ENCODE data around the gene ZBTB42.

ZBTB42 gene

DNA sequence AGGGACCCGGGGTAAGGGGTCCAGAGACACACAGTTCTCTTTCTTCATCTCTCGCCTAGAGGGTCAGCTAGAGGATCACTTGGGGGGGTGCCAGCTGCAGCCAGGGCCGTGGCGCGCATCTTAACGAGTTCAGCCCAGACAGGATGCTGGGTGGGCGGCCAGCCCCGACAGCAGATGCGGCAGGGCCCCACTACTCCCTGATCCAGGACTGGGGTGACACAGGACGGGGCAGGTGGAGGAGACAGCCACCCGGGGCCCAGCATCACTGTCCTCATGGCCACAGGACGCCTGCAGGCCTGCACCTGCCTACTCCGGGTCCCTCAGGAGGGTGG is 18.1 kb upstream of the ZBTB42 start:
- DNase-seq, result no peak

DNA sequence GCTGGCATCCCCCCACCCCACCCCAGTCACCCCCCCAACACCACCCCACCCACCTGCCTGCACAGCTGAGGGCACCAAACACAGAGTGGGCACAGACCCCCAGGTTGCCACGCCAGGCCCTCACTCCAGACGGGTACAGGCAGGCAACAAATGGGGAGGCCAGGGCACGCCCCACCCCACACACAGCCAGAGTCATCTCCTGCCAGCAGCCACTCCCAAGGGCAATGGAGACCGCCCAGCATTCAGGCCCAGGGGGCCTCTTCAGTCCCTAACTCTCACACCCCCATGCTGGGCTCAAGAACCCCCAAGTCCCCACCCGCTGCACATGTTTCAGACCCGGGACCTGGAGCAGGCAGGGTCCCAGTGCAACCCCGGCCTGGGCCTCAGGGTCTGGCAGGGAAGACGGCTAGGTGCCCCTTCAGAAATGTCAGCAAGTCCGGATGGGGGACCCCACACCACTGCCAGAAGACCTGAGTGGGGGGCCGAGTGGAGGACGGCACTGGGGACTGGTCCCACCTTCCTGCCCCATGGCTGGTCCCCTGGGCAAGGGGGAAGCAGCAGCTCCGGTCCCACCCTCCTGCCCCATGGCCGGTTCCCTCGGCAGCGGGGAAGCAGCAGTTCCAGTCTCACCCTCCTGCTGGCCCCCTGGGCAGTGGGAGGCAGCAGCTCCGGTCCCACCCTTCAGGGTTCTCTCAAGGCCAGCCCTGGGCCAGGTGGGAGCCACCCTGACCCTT is 17.2 kb upstream of the ZBTB42 start:
- no peak for DNase-seq

DNA sequence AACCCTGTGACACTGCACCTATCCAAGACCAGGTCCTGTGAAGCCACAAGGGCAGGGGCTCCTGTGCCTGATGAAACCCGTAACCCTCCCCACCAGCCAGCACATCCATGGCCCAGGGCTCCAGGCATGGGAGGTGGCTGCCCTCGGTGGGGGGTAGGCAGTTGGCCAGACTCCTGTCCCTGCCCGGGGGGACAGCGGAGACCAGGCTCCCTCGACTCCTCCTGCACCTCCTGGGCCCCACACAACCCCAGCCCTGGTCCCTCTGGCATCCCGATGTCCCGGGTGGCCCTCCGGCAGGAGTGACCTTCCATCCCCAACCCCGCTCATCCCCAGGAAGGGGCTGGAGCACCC is 16.7 kb upstream of the ZBTB42 start:
- no peak for DNase-seq

DNA sequence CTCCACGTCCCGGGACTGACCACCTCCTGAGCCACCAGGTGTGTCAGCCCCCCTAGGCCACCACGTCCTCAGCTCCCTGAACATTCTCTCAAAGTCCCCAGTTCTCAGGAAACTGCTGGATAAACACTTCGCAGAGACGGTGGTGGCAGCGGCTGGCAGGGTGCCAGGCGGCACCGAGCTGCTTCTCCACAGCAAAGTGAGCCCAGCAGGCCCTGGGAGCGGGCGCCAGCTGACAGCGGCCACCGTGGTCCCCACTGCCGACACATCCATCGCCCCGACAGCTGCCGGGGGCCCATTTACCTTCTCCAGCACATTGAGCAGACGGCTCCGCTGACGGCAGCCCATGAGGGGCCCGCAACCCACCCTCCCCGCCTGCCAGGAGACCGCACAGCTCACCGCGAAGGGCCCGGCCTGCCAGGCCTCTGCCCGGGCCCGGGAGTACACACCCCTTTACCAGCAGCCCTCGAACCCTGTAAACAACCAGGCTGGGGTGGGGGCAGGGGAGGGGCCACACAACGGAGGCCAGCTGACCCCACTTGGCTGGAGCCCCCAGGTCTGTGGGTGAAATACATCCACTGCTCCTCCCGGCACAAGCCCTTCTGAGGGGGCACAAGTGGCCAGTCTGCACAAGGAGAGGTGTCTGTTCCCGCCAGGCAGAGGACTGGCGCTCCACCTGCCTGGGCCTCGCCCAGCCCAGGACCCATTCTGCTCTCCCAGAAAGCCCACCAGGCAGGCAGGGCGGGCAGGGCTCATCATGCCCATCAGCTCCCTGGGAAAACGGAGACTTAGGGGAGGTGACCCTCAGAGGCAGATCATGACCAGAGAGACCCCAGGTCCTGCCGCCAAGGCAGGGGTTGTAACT is 15.8 kb upstream of the ZBTB42 start:
- DNase-seq, result no peak

DNA sequence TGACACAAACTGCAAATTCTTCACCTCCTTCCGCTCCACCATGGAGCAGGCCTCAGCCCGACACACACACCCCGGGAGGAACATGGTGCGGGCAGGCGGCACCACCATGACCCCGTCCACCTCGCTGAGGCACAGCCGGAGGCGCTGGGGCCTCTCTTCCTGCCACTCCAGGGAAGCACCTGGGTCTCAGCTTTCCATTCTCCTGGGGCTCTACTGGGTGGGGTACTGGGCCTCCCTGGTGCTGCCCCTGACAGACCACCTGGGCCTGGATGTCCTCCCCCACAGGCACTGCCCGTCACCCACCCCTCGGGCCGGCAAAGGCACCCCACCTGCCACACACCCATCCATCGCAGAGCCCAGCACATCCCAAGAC is 15.2 kb upstream of the ZBTB42 start:
- no peak for DNase-seq

DNA sequence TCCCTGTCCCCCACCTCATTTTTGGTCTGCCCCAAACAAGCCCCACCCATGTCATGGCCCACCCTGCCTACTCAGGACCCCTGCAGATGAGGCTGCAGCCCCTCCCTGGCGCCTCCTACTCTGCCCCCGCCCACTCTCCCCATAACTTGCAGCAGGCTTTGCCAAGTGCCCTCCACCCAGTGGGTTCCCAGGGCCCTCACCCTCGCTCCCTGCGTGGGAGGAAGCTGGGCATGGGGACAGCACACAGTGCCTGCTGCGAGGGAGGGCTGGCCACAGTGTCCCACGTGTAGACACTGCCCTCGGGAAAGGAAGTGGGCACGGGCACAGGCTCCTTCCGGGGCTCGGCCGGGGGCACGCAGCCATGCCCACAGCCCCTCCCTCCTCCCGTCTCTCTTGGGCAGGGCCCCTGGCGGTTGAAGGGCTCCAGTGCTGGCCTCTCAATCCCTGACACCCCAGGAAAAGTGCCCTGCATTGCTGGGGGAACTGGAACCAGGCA is 14.8 kb upstream of the ZBTB42 start:
- no peak for DNase-seq

DNA sequence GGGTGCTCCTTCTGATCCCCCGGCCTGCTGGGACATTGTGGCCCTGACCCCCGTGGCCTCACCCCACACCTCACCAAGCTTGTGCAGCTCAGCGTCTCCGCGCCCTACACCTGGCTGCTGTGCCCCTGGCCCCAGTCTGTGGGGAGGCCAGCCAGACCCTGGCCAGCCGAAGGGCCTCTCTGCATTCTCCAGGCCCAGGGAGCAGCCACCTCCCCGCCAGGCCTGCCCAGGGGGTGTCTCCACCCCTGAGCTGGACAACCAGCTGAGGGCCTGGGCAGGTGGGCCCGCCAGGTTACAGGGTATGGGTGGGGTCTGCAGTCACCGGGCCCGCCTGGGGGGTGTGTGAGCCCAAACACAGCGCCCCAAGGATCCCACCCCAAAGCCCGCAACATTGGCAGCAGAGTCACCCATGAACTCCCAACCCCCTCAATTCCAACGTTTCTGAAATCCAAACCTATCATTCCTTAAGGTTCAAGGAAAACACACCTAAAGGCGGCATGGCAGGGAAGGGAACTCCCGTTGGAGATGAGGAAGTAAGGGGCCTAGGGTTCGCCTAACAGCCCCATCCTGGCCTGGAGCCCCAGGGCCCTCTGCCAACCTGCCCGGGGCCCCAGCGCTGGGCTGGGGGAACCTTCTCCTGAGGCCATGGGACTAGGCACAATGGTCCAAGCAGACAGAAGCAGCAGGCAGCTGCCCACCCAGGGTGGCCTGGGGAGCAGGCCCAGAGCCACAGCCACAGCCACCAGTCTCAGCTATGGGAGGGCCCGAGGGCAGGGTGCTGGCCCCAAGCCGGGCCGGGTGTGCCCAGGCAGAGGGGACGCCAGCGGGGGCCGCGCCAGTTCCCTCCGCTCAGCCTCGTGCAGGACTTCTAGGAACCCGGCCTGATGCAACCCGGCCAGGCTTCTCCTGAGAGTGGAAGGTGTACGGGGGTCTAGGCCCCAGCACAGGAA is 13.9 kb upstream of the ZBTB42 start:
- no peak for DNase-seq

DNA sequence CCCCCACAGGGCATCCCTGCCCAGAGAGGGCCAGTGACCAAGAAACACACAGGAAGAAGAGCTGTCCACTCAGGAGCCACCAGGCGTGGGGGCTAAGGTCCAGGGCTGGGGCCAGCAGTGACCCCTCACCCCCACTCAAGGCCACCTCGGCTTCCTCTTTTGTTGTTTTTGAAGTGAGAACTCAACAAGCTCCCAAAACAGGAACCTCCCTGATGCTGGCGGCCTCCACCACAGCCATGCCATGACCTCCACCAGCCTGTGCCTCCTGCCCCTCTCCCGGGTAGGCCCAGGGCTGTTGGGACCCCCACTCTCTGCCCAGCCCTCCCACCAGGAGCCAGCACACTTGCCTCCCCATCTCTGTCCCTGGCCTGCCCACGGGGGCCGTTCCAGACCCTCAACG is 13.2 kb upstream of the ZBTB42 start:
- no peak for DNase-seq

DNA sequence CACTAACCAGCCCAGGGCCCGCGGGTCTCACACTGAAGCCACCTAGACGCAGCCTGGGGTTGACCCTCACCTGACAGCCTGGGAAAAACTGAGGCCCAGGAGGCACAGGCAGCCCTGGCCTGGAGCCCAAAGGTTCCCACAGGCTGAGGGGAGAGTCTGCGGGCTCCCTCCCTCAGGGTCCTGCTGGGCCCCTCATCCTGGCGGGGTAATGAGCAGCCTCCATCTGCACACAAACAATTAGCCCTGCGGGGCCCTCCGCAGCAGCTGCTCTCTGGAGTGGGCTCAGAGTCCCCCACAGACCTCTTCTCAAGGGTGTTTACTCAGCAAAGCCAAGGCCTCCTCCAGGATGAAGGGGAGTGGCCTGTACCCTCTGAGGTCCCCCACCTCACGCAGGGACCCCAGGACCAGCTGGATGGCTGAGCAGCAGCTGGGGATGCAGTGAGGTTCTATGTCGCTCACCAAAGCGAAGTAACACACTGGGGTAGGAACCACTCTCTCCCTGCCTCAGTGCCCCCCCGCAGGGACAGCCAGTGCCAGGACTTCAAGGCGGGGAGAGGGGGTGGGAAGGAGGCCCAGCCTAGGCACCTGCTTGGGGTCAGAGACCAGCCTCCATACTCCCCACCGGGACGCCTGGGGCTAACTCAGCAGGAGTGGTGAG is 12.6 kb upstream of the ZBTB42 start:
- no peak for DNase-seq

DNA sequence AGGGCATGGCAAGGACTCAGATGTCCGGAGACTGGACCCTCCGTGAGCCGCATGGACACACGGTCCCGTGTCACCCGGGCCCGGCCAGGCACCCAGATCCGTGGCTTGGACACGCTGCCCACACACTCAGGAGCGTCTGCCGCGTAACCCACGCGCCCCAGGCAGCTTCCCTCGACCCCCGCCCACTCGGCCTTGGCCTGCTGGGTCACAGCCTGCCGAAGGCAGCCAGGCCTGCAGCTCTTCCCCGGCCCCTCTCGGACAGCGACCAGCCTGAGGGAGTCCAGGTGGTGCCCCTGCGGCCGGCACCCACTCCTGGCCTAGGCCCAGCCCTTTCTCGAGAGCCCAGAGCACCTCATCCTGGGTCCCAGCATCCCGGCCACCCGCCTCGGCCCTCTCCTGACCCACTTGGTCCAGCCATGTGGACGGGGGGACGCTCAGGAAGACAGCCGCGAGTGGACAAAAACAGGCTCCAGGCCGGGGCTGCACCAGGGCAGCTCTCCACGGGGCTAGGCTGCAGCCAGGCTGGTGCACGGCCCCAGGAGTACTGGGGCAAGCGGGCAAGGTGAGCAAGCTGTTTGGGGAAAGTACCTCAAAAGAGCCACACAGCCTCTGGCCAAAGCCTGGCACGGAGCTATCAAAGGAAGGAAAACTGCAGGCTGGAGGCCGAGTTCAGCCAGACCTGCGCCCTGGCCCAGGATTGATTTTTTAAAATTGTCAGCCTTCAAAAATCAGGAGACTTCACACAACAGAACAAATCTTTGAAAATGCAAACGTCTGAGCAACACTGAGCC is 11.8 kb upstream of the ZBTB42 start:
- DNase-seq, result no peak

DNA sequence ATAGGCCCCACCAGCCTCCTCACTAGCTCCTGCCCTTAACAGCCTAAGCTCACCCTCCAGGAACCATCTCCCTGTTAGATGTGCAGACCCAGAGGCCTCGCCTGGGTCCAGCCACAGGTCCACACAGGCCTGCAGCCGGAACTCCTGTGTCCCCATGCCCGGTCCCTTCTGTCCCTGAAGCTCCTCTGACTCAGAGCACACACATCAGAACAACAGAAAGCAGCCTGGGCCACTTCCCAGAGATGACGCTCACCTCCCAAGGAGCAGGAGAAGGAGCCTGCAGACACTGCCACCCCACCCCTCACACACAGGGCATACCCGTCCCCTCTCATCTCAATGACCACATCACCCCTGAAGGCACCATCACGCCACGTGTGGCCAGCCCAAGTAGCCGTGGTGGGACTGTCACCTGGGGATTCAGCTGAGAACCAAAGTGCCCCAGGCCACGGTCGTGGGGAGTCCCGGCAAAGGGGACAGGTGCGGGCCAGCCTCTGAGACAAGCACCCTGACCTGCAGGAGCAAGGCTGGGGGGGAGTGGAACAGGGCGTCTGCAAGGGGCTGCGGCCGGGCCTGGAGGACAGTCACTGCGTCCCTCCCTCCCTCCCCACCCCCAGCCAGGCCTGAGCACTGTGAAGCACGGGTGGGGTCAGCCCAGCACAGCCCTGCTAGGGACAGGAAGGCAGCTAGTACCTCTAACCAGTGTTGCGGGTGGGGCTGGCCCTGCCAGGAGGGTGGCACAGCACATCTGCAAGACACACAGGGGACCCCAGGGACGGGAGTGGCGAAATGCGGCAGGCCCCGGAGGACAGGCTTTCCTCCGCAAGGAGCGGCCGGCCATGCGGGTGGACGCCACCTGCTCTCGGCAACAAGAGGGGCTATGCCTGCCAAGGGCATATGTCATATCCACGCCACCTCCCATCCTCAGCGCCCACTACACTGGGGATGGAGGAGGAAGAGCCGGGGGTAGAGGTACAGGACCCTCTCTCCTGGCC is 10.9 kb upstream of the ZBTB42 start:
- DNase-seq, result no peak

DNA sequence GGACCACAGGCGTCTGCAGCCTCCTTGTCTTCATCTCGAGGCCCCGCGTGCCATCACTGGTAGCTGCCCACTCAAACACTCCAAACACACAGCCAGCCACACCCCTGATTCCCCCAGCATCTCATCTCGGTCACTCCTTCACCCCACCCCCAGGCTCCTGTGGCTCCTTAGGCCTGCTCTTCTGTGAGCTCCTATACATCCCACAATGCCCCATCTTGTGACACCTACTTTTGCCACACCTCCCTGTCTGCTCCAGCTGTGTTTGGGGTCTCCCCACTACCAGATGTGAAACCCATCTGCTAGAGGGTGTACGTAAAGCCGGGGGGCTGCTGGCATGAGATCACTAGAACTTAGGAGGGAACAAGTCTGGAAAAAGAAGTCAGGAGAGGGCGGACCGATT is 9.5 kb upstream of the ZBTB42 start:
- DNase-seq, result no peak

DNA sequence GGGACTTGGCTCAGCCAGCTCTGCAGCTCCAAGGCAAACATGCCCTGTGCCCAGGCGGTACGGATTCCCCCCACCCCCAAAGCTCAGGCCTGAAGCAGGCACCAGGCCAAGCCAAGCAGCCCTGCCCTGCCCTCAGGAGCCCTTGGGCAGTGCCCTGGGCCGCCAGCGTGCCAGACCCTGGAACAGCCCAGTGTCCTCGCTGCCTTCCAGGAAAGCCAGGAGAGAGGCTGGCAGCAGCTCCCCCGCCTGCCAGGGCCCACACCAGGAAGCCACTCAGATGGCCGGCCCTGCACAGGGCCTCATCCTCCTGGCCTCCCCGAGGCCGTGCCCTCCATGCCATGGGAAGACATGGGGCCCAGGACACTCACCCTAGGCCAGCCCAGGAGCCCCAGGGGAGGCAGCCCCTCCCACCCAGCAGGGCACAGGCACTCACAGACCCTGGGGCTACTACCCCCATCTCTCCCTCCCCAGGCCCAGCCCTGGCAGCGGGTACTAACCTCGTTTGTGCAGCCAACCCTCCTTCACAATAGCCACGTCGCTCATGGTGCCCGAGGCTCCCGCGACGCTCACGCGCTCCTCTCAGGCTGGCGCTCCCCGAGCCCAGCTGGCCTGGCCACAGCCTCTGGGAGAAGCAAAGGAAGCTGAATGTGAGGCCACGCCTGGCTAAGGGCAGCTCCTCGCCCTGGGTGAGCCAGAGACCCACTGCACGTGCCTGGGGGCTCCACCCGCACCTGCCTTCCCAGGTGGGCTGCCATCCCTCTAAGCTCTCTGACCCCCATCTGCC is 8.6 kb upstream of the ZBTB42 start:
- DNase-seq, result no peak

DNA sequence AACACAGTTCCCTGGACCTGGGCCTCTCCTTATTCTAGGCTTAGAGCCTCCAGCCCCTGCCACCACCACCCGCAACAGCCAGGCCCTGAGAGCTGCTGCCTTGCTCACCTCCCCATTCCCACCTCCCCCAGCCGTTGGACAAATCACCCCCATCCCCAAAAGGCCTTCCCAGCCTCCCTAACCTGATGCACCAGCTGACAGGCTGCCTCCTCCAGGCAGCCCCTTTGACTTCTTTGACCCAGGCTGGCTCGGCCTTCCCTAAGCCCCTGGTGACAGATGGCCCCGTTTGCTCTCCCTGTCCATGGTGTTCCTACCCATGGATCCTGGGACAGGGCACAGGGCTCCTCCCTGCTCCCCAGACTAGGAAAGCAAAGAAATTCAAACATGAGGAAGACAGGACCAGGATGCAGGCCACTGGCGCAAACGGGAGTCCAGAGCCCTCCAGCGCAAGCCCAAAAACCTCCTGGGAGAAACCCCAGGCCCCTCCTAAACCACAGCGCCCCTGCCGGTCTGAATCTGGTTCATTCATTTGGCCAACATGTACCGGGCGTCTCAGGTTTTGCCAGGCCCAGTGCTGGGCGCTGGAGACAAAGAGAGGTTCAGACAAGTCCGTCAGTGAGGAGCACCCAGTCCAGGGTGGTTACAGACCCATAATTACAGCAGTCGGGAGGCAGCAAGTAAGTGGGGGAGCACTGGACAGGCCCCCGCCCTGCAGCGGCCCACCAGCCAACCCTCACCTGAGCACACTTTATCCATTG is 7.8 kb upstream of the ZBTB42 start:
- DNase-seq, result no peak

DNA sequence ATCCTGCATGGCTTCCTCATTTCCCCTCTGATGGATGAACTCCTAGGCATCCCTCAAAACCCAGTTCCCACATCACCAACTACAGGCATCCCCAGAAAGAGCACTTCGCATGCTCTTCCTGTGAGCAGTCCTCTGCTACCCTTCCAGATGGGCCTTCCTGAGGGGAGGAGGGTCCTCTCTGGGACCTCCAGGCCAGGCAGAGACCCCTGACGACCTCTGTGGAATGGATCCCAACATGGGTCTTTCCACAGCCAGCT is 7.3 kb upstream of the ZBTB42 start:
- no peak for DNase-seq

DNA sequence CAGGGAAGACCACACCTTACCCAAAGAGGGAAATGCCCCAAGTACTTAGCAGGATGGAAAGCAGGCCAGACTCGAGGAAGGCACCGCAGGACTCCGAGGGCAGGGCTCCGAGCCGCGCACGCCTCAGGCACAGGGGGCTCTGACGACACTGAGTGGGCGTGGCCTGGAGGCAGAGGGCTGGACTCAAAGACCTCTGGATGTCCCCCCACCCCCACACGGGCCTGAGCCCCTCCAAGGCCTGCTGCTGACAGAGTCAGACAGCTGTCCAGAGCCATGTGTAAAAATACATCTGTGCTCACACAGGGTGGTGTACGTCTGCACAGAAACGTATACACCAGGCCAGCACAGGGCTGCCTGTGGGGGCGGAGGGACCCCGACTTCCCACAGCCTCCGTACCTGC is 6.8 kb upstream of the ZBTB42 start:
- peak; percentile 76 for DNase-seq

DNA sequence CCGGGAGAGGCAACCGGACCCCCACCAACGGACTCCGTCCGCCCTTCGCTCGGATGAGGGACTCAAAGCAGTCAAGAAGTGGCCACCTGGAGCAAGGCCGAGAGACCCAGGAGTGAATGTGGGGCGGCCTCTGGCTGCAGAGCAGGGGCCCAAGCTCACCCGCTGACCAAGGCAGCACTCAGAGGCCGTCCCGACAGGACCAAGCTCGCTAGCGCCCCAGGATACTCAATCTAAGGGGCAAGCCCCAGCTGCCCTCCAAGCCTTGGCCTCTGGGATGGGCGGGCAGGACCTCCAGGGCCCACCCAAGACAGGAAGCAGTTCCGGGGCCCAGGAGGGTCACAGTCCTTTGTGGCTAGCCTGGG is 6.3 kb upstream of the ZBTB42 start:
- DNase-seq, result no peak

DNA sequence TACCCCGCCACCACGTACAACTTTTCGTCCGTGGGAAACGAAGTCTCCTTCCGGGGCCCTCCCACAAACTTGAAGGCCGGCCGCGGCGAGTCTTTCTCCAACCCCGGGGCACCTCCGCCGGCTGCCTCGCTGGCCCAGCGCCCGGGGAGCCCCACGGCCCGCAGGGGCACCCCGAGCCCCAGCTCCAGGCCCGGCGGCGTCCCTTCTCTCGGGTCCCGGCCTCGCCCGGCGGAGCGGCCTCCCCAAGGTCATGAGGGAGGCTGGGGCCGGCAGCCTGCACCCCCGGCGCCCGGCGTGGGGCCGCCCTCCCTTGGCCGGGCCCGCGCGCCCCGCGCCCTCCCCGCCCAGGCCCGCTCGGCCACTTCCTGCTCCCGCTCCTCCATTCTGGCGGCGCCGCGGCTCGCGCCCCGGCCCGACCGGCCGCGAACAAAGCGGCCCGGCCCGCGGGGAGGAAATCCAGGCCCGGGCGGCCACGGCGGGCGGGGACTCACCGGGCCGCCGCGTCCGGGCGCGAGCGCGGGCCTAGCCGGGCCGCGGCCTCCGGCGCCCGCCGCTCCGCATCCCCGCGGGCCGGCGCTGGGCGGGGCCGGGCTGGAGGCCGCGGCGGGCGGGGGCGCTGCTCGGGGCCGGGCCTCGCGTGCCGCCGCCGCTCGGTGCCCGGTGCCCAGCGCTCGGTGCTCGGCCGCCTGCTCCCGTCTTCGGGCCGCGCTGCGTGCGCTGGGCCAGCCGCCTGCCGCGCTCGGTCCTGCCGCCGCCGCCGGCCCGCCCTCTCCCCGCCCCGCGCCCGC is 5.7 kb upstream of the ZBTB42 start, which contains the start of gene AKT1:
Gene AKT1, minus strand, starts transcription at position 756 of the 788 bp plus-strand sequence. CDS start 3,105 bp downstream, outside the sequence.
- no peak for DNase-seq

Data from right hindlimb (tissue), 1 donor.